ENCODE data around the gene GPC5.

Gene GPC5

DNA sequence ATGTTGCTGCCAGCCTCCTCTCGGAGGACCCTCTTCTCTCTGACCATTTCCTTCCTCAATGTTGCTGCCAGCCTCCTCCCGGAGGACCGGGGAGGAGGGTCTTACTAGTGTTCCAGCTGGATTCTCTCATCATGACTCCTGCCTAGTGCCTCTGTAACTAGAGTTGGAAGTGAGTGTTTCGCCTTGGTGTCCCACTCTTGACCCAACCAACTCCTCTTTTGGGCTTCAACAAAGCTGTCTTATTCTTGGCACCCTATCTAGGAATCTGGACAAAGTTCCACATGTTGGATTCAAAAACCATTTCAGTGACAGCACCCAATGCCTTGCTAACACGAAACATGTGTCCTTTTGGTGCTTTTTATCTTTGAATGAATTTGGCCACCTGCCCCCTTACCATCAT is 165.4 kb downstream of the GPC5 start:
- Mint-ChIP-seq H3K9me3 (no peaks in the 10 kb centered on the region), H3K27me3 (no peaks in the 10 kb centered on the region)

GRCh38 chr13:91564396-91564795 is 166.0 kb downstream of the GPC5 start:
- DNase-seq (no peak), ATAC-seq (no peak)
- no peaks in the 10 kb centered on the region for H3K36me3 Mint-ChIP-seq (ENCODE audit: low read depth)
- no peaks in the 10 kb centered on the region for H3K9me3 Mint-ChIP-seq
- H3K4me3 Mint-ChIP-seq, result no peak overlapping the region
- H3K27me3 Mint-ChIP-seq, result no peaks in the 10 kb centered on the region
- H3K27ac Mint-ChIP-seq, result no peak overlapping the region
- H3K4me1 Mint-ChIP-seq, result no peaks in the 10 kb centered on the region

More for the DNA sequence above, 165.4 kb downstream of the GPC5 start:
- no peak for ATAC-seq
- Mint-ChIP-seq H3K27ac (no peak overlapping the region), H3K36me3 (ENCODE audit: low read depth) (no peaks in the 10 kb centered on the region), H3K4me1 (no peaks in the 10 kb centered on the region), H3K4me3 (no peak overlapping the region)
- DNase-seq, result no peak

GRCh38 chr13:91565296-91565695 is 166.9 kb downstream of the GPC5 start:
- ATAC-seq (no peak), DNase-seq (no peak)
- Mint-ChIP-seq H3K4me3 (no peak overlapping the region), H3K36me3 (ENCODE audit: low read depth) (no peaks in the 10 kb centered on the region), H3K27ac (no peak overlapping the region), H3K4me1 (no peaks in the 10 kb centered on the region), H3K9me3 (no peaks in the 10 kb centered on the region), H3K27me3 (no peaks in the 10 kb centered on the region)

DNA sequence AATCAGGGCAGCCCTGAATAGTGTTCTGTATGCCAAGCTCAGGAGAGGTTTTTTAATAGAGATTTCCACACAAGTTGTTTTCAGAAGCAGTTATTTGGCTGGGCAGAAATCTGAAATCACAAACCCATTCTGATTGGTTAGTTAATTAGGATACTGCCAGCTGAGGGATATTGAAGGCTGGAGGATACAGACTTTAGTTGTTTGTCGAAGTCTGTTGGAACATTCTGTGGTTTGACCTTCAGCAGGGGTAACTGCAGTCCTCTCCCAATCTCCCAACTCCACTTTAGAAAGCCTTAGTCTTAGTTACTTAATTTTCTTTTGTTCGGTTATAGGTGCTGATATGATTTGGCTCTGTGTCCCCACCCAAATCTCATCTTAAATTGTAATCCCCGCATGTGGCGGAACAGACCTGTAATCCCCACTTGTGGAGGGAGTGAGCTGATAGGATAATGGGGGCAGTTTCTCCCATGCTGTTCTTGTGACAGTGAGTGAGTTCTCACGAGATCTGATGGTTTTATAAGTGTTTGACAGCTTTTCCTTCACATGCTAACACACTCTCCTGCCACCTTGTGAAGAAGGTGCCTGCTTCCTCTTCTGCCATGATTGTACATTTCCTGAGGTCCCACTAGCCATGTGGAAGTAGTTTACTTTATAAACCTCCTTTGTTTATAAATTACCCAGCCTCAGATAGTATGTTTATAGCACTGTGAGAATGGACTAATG is 169.2 kb downstream of the GPC5 start:
- no peak overlapping the region for H3K4me3 Mint-ChIP-seq
- DNase-seq, result no peak
- H3K9me3 Mint-ChIP-seq, result no peaks in the 10 kb centered on the region
- no peaks in the 10 kb centered on the region for H3K27me3 Mint-ChIP-seq
- no peak for ATAC-seq
- no peak overlapping the region for H3K27ac Mint-ChIP-seq
- H3K36me3 Mint-ChIP-seq (ENCODE audit: low read depth), result no peaks in the 10 kb centered on the region
- no peaks in the 10 kb centered on the region for H3K4me1 Mint-ChIP-seq

GRCh38 chr13:91571681-91572080 is 173.3 kb downstream of the GPC5 start:
- no peak overlapping the region for H3K27ac Mint-ChIP-seq

DNA sequence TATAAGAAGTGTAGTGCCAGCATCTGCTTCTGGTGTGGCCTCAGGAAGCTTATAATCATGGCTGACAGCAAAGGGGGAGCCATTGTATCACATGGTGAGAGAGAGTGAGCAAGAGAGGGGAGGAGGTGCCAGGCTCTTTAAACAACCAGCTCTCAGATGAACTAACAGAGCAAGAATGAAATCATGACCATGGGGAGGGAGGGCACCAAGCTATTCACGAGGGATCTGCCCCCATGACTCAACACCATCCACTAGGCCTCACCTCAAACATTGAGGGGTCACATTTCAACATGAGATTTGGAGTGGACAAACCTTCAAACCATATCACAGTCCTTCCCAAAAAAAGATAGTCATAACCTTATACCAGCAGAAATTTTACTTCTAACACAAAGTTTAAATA is 174.0 kb downstream of the GPC5 start:
- ATAC-seq, result no peak
- Mint-ChIP-seq H3K27me3 (no peaks in the 10 kb centered on the region), H3K27ac (no peak overlapping the region), H3K36me3 (ENCODE audit: low read depth) (no peaks in the 10 kb centered on the region), H3K9me3 (no peaks in the 10 kb centered on the region), H3K4me3 (no peak overlapping the region), H3K4me1 (no peaks in the 10 kb centered on the region)
- DNase-seq, result no peak

More at GRCh38 chr13:91571681-91572080, 173.3 kb downstream of the GPC5 start:
- no peaks in the 10 kb centered on the region for H3K9me3 Mint-ChIP-seq
- H3K36me3 Mint-ChIP-seq (ENCODE audit: low read depth), result no peaks in the 10 kb centered on the region
- no peaks in the 10 kb centered on the region for H3K4me1 Mint-ChIP-seq
- H3K4me3 Mint-ChIP-seq, result no peak overlapping the region
- no peak for DNase-seq
- no peaks in the 10 kb centered on the region for H3K27me3 Mint-ChIP-seq
- no peak for ATAC-seq

- DNase-seq, result no peak
- no peak for ATAC-seq
- Mint-ChIP-seq H3K4me3 (no peak overlapping the region), H3K4me1 (no peaks in the 10 kb centered on the region), H3K27me3 (no peaks in the 10 kb centered on the region), H3K27ac (no peak overlapping the region), H3K9me3 (peaks cover 2% of the 10 kb centered on the region), H3K36me3 (ENCODE audit: low read depth) (no peaks in the 10 kb centered on the region)
These were observed 174.7 kb downstream of the GPC5 start for GRCh38 chr13:91572944-91573598.

GRCh38 chr13:91574766-91575165 is 176.3 kb downstream of the GPC5 start:
- Mint-ChIP-seq H3K36me3 (ENCODE audit: low read depth) (no peaks in the 10 kb centered on the region), H3K9me3 (peaks cover 5% of the 10 kb centered on the region), H3K27ac (no peak overlapping the region), H3K4me1 (no peaks in the 10 kb centered on the region), H3K4me3 (no peak overlapping the region), H3K27me3 (no peaks in the 10 kb centered on the region)
- ATAC-seq, result no peak
- DNase-seq, result no peak

- Mint-ChIP-seq H3K9me3 (peaks cover 10% of the 10 kb centered on the region), H3K4me1 (no peaks in the 10 kb centered on the region), H3K27ac (no peak overlapping the region), H3K27me3 (no peaks in the 10 kb centered on the region), H3K4me3 (no peak overlapping the region), H3K36me3 (ENCODE audit: low read depth) (no peaks in the 10 kb centered on the region)
- no peak for DNase-seq
- no peak for ATAC-seq
These were observed 178.2 kb downstream of the GPC5 start for GRCh38 chr13:91576590-91576989.

GRCh38 chr13:91579320-91579719 is 180.9 kb downstream of the GPC5 start:
- no peak overlapping the region for H3K27ac Mint-ChIP-seq
- peaks cover 10% of the 10 kb centered on the region for H3K9me3 Mint-ChIP-seq
- ATAC-seq (no peak), DNase-seq (no peak)
- no peaks in the 10 kb centered on the region for H3K36me3 Mint-ChIP-seq (ENCODE audit: low read depth)
- H3K27me3 Mint-ChIP-seq, result no peaks in the 10 kb centered on the region
- H3K4me3 Mint-ChIP-seq, result no peak overlapping the region
- no peaks in the 10 kb centered on the region for H3K4me1 Mint-ChIP-seq

GRCh38 chr13:91580749-91581148 is 182.3 kb downstream of the GPC5 start:
- Mint-ChIP-seq H3K4me1 (no peaks in the 10 kb centered on the region), H3K27ac (no peak overlapping the region), H3K36me3 (ENCODE audit: low read depth) (no peaks in the 10 kb centered on the region), H3K27me3 (no peaks in the 10 kb centered on the region), H3K9me3 (peaks cover 10% of the 10 kb centered on the region), H3K4me3 (no peak overlapping the region)
- DNase-seq, result no peak
- no peak for ATAC-seq

DNA sequence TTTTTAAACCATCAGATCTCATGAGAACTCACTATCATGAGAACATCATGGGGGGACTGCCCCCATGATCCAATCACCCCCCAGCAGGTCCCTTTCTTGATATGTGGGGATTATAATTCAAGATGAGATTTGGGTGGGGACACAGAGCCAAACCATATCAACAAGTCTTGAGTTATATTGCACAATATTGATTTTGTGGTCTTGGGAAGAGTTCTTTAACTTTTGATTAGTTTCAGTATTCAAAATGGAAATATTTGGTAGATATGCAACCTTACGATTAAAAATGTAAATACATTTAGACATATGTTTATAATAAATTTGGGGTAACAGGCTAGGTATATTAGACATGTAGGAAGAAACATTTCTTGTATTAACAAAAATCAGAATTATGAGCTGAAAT is 188.2 kb downstream of the GPC5 start:
- Mint-ChIP-seq H3K9me3 (no peaks in the 10 kb centered on the region), H3K4me3 (no peak overlapping the region), H3K4me1 (no peaks in the 10 kb centered on the region), H3K36me3 (ENCODE audit: low read depth) (no peaks in the 10 kb centered on the region), H3K27me3 (no peaks in the 10 kb centered on the region), H3K27ac (no peak overlapping the region)
- ATAC-seq (no peak), DNase-seq (no peak)

DNA sequence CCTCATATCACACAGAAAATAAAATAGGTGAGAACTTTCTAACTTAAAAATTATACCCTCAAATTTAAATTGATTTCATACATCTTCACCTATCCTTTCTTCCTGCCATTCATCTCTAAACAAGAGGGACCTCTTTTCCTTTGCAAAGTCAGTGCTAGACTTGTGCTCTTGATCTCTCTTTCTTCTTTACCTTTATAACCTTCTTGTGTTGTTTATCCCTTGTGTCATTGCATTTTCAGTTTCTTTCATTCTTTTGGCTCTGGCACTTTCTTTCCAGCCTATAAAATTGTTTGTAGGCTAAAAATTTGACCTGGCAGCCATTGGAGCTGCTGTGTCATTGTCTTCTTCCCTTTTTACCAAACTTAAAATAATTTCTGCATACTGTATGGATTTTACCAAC is 190.1 kb downstream of the GPC5 start:
- no peak for DNase-seq
- ATAC-seq, result no peak
- no peaks in the 10 kb centered on the region for H3K9me3 Mint-ChIP-seq
- no peaks in the 10 kb centered on the region for H3K36me3 Mint-ChIP-seq (ENCODE audit: low read depth)
- no peaks in the 10 kb centered on the region for H3K27me3 Mint-ChIP-seq
- no peaks in the 10 kb centered on the region for H3K4me1 Mint-ChIP-seq
- H3K4me3 Mint-ChIP-seq, result no peak overlapping the region
- no peak overlapping the region for H3K27ac Mint-ChIP-seq

- Mint-ChIP-seq H3K27ac (no peak overlapping the region), H3K9me3 (no peaks in the 10 kb centered on the region)
These were observed 193.9 kb downstream of the GPC5 start for GRCh38 chr13:91592056-91593014.

DNA sequence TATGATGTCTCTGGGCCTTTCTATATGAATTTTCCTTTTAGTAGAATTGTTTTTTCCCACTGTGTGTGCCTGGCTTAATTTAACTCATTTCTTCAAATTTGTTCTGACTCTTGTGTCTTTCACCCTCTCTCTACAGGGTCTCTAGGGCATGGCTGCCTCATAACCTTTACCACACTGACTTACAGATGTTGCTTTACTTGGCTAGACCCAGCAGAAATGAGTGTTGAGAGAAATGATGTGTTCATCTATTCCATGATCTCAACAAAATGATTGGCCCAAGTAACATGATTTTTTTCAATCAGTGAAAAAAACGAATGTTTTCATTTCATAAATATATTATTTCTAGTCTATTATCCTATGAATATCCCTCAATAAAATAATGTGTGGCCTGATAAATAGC is 195.0 kb downstream of the GPC5 start:
- Mint-ChIP-seq H3K4me1 (no peaks in the 10 kb centered on the region), H3K27me3 (no peaks in the 10 kb centered on the region), H3K36me3 (ENCODE audit: low read depth) (no peaks in the 10 kb centered on the region), H3K9me3 (no peaks in the 10 kb centered on the region), H3K27ac (no peak overlapping the region), H3K4me3 (no peak overlapping the region)
- DNase-seq, result no peak
- no peak for ATAC-seq

More at GRCh38 chr13:91592056-91593014, 193.9 kb downstream of the GPC5 start:
- H3K4me1 Mint-ChIP-seq, result no peaks in the 10 kb centered on the region
- H3K4me3 Mint-ChIP-seq, result no peak overlapping the region
- H3K36me3 Mint-ChIP-seq (ENCODE audit: low read depth), result no peaks in the 10 kb centered on the region
- DNase-seq (no peak), ATAC-seq (peak; percentile 10)
- H3K27me3 Mint-ChIP-seq, result no peaks in the 10 kb centered on the region
